ENCODE results near the gene KLHDC1. TPM values are rescaled to one million over a fixed set of nuclear protein-coding genes. Genes with fewer than 3 reads are reported as not detected.

Gene KLHDC1
- total and polyA plus RNA-seq, 4 donors, result 0.36 to 4.1 (median 2.5) TPM

DNA sequence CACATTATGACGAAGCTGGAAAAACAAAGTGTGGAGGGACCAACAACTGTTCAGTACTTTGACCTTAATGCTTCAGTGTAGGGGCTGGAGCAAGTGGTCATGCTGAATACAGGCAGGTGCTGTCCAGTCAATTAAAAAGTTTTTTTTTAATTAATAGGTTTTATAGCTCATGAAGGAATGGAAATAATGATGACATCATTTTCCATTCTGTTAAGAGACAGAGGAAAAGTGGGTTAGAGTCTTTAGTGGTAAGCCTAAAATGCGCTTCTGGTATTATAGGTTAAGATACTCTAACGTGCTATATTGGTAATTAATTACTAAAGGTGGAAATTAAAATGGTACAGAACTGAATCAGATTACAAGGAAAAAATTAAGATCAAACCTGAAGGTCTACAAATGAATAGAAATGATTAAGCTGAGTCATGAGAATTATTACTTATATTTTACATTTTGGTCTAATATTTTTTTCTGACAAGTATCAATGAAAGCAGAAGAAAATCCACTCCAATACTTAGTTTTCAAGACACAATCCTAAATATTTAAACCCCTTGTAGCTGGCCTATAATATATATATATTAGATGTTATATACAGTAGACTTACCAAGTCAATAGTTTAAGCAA, 90.6 kb downstream of the KLHDC1 start:
- DNase-seq (ENCODE audit: low spot score), result no peak
- Histone ChIP-seq H3K4me3 (ENCODE audit: low read depth in 1 of 3, low read length in 3 of 3) (no peak overlapping the region), H3K27ac (ENCODE audit: low read depth in 1 of 2, low read length in 2 of 2) (no peak overlapping the region), H3K4me1 (ENCODE audit: control insufficient read depth in 4 of 4, insufficient read depth in 4 of 4, low read length in 3 of 4) (no peaks in the 10 kb centered on the region), H3K9me3 (ENCODE audit: control insufficient read depth in 4 of 4, low read length in 3 of 4) (no peaks in the 10 kb centered on the region), H3K27me3 (ENCODE audit: control insufficient read depth in 4 of 4, insufficient read depth in 4 of 4, low read length in 3 of 4) (no peaks in the 10 kb centered on the region), H3K9ac (ENCODE audit: low read depth in 1 of 2, low read length in 2 of 2) (no peak overlapping the region), H3K36me3 (ENCODE audit: control insufficient read depth in 4 of 4, insufficient read depth in 3 of 4, low read depth in 1 of 4, low read length in 3 of 4) (peaks cover 7 to 89% (median 81%) of the 10 kb centered on the region in 4 donors)
- no peak for TF ChIP-seq GABPA (IDR thresholded peaks at IDR 0.05 in 1 of 2, conservative IDR thresholded peaks at IDR 0.05 in 1 of 2)
- no peak for TF ChIP-seq HNF4A (conservative IDR thresholded peaks at IDR 0.05)
- no peak for TF ChIP-seq SP1 (IDR thresholded peaks at IDR 0.05)
- TF ChIP-seq, protein P1, sequence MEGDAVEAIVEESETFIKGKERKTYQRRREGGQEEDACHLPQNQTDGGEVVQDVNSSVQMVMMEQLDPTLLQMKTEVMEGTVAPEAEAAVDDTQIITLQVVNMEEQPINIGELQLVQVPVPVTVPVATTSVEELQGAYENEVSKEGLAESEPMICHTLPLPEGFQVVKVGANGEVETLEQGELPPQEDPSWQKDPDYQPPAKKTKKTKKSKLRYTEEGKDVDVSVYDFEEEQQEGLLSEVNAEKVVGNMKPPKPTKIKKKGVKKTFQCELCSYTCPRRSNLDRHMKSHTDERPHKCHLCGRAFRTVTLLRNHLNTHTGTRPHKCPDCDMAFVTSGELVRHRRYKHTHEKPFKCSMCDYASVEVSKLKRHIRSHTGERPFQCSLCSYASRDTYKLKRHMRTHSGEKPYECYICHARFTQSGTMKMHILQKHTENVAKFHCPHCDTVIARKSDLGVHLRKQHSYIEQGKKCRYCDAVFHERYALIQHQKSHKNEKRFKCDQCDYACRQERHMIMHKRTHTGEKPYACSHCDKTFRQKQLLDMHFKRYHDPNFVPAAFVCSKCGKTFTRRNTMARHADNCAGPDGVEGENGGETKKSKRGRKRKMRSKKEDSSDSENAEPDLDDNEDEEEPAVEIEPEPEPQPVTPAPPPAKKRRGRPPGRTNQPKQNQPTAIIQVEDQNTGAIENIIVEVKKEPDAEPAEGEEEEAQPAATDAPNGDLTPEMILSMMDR (IDR thresholded peaks at IDR 0.05; ENCODE audit: low read depth, low read length, missing input control), result no peak
- TF ChIP-seq EGR1 (IDR thresholded peaks at IDR 0.05; ENCODE audit: low read depth in 2 of 2), result no peak
- TF ChIP-seq ATF3 (IDR thresholded peaks at IDR 0.05), result no peak
- 93% methylated on average over 3 of the region's 3 CpGs for WGBS

DNA sequence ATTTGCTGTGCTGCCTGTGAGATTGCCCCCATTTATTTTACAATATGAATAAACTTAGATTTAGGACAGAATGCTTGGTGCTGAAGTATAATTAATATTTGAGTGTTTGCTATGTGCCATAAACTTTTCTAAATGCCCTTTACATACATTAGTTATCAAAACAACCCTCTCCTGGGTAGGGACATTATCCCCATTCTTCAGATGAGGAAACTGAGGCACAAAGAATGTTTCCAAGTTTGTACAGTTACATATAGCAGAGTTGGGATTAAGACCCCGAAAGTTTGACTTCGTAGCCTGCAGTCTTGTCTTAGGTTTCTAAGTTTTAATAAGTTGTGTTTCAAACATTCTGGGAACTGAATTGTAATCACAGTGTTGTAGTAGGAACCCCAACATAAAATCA, 93.4 kb downstream of the KLHDC1 start:
- H3K27ac ChIP-seq (ENCODE audit: low read depth in 1 of 2, low read length in 2 of 2), result no peak overlapping the region
- H3K9me3 ChIP-seq (ENCODE audit: control insufficient read depth in 4 of 4, low read length in 3 of 4), result no peaks in the 10 kb centered on the region
- peaks cover 8 to 80% (median 66%) of the 10 kb centered on the region in 4 donors for H3K36me3 ChIP-seq (ENCODE audit: control insufficient read depth in 4 of 4, insufficient read depth in 3 of 4, low read depth in 1 of 4, low read length in 3 of 4)
- no peak overlapping the region for H3K4me3 ChIP-seq (ENCODE audit: low read depth in 1 of 3, low read length in 3 of 3)
- H3K27me3 ChIP-seq (ENCODE audit: control insufficient read depth in 4 of 4, insufficient read depth in 4 of 4, low read length in 3 of 4), result no peaks in the 10 kb centered on the region
- no peak overlapping the region for H3K9ac ChIP-seq (ENCODE audit: low read depth in 1 of 2, low read length in 2 of 2)
- TF ChIP-seq TAF1 (conservative IDR thresholded peaks at IDR 0.05) (no peak), NR2F2 (IDR thresholded peaks at IDR 0.05) (no peak), EGR1 (IDR thresholded peaks at IDR 0.05; ENCODE audit: low read depth in 2 of 2) (no peak), GABPA (IDR thresholded peaks at IDR 0.05 in 1 of 2, conservative IDR thresholded peaks at IDR 0.05 in 1 of 2) (no peak), ZBTB33 (IDR thresholded peaks at IDR 0.05) (no peak)
- WGBS, result 99% methylated on average over 2 of the region's 2 CpGs
- H3K4me1 ChIP-seq (ENCODE audit: control insufficient read depth in 4 of 4, insufficient read depth in 4 of 4, low read length in 3 of 4), result no peaks in the 10 kb centered on the region
- no peak for DNase-seq (ENCODE audit: low spot score)

DNA sequence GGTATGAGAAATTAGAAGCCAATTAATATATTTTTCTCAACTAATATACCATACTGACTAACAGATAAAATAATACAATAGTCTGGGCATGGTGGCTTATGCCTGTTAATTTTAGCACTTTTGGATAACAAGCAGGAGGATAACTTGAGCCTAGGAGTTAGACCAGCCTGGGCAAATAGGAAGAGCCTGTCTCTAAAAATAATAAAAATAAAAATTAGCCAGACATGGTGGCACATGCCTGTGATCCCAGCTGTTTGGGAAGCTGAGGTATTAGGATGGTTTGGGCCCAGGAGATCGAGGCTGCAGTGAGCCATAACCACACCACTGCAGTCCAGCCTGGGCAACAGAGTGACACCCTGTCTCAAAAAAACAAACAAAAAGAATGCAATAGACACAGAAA, 99.7 kb downstream of the KLHDC1 start:
- 0% methylated on average over 1 of the region's 1 CpG for WGBS
- no peak overlapping the region for H3K27ac ChIP-seq (ENCODE audit: low read depth in 1 of 2, low read length in 2 of 2)

More for the DNA sequence above, 99.7 kb downstream of the KLHDC1 start:
- Histone ChIP-seq H3K9ac (ENCODE audit: low read depth in 1 of 2, low read length in 2 of 2) (no peak overlapping the region), H3K4me1 (ENCODE audit: control insufficient read depth in 4 of 4, insufficient read depth in 4 of 4, low read length in 3 of 4) (no peaks in the 10 kb centered on the region), H3K27me3 (ENCODE audit: control insufficient read depth in 4 of 4, insufficient read depth in 4 of 4, low read length in 3 of 4) (no peaks in the 10 kb centered on the region), H3K4me3 (ENCODE audit: low read depth in 1 of 3, low read length in 3 of 3) (no peak overlapping the region), H3K36me3 (ENCODE audit: control insufficient read depth in 4 of 4, insufficient read depth in 3 of 4, low read depth in 1 of 4, low read length in 3 of 4) (peaks cover 5 to 53% (median 39%) of the 10 kb centered on the region in 4 donors), H3K9me3 (ENCODE audit: control insufficient read depth in 4 of 4, low read length in 3 of 4) (no peaks in the 10 kb centered on the region)
- no peak for DNase-seq (ENCODE audit: low spot score)
- TF ChIP-seq FOXA1 (IDR thresholded peaks at IDR 0.05) (no peak), FOXA2 (IDR thresholded peaks at IDR 0.05) (no peak), ZBTB33 (IDR thresholded peaks at IDR 0.05) (no peak), EGR1 (IDR thresholded peaks at IDR 0.05; ENCODE audit: low read depth in 2 of 2) (no peak), HNF4A (conservative IDR thresholded peaks at IDR 0.05) (no peak), JUND (IDR thresholded peaks at IDR 0.05) (no peak), ATF3 (IDR thresholded peaks at IDR 0.05) (no peak)
- TF ChIP-seq, protein P1 (IDR thresholded peaks at IDR 0.05; ENCODE audit: low read depth, low read length, missing input control), result no peak
- TF ChIP-seq, protein P2, sequence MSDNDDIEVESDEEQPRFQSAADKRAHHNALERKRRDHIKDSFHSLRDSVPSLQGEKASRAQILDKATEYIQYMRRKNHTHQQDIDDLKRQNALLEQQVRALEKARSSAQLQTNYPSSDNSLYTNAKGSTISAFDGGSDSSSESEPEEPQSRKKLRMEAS (IDR thresholded peaks at IDR 0.05), result no peak

Data from liver (tissue), 9 donors.